ENCODE results near the gene ANKIB1. TPM values are rescaled to one million over a fixed set of nuclear protein-coding genes. Genes with fewer than 3 reads are reported as not detected.

ANKIB1 gene
- total and polyA plus RNA-seq, 2 donors (not counting 1 experiment from before 2014, with no cell fraction given), result 16.5 to 76.7 TPM

- no peaks in the 10 kb centered on the region for H4K20me1 ChIP-seq (ENCODE audit: control insufficient read depth, insufficient read depth, low read length, poor library complexity, severe bottlenecking)
- H3K79me2 ChIP-seq (ENCODE audit: control insufficient read depth, insufficient read depth, low read length), result no peaks in the 10 kb centered on the region
- H3K27me3 ChIP-seq (replicated peaks in 1 of 4; ENCODE audit: control extremely low read depth in 1 of 4, control insufficient read depth in 3 of 4, insufficient read depth in 4 of 4, low read length in 3 of 4), result no peaks in the 10 kb centered on the region
- no peak overlapping the region for H3K9ac ChIP-seq (ENCODE audit: low read length)
- DNase-seq (no peak), ATAC-seq (ENCODE audit: low read depth) (no peak)
- Mint-ChIP-seq H3K4me1 (no peaks in the 10 kb centered on the region), H3K9me3 (ENCODE audit: insufficient read depth) (no peaks in the 10 kb centered on the region), H3K27ac (no peak overlapping the region), H3K27me3 (no peaks in the 10 kb centered on the region), H3K4me3 (no peak overlapping the region)
- peaks cover 0 to 6% (median 3%) of the 10 kb centered on the region in 3 donors for H3K9me3 ChIP-seq (ENCODE audit: control extremely low read depth in 1 of 3, control insufficient read depth in 2 of 3, insufficient read depth in 1 of 3, low read length in 2 of 3)
- no peak overlapping the region for H2AFZ ChIP-seq (ENCODE audit: insufficient read depth, low read depth, low read length, poor library complexity, severe bottlenecking)
- 100% methylated on average over 1 of the region's 4 CpGs for WGBS (ENCODE audit: insufficient coverage)
- TF ChIP-seq CTCF (IDR thresholded peaks at IDR 0.05) (no peak), EZH2 (IDR thresholded peaks at IDR 0.05; ENCODE audit: borderline replicate concordance, insufficient read depth, low read depth, low read length, poor library complexity, severe bottlenecking) (no peak)
- ChIA-PET POLR2A (no interaction called here), CTCF (no interaction called here)
- H3K4me2 ChIP-seq (replicated peaks; ENCODE audit: low read depth, low read length, poor library complexity, severe bottlenecking), result no peak overlapping the region
- H3K36me3 ChIP-seq (replicated peaks in 1 of 2; ENCODE audit: control extremely low read depth in 1 of 2, control insufficient read depth in 1 of 2, extremely low read depth in 1 of 2, insufficient read depth in 2 of 2, low read length in 1 of 2), result no peaks in the 10 kb centered on the region
- H3K27ac ChIP-seq (ENCODE audit: low read length in 2 of 2), result no peak overlapping the region
- H3K4me3 ChIP-seq (ENCODE audit: control extremely low read depth in 1 of 5, extremely low read depth in 1 of 5, insufficient read depth in 1 of 5, low read depth in 2 of 5, low read length in 4 of 5), result no peak overlapping the region
- intact Hi-C loops (cut with micrococcal nuclease), result no loop called here
- H3K4me1 ChIP-seq (ENCODE audit: control insufficient read depth in 2 of 2, insufficient read depth in 2 of 2, low read length in 2 of 2), result no peaks in the 10 kb centered on the region
These were observed 85.2 kb downstream of the ANKIB1 start for GRCh38 chr7:92330835-92331438.

GRCh38 chr7:92331508-92331907 is 85.7 kb downstream of the ANKIB1 start:
- H3K27me3 Mint-ChIP-seq, result no peaks in the 10 kb centered on the region
- Histone ChIP-seq H3K9ac (ENCODE audit: low read length) (no peak overlapping the region), H3K4me3 (ENCODE audit: control extremely low read depth in 1 of 5, extremely low read depth in 1 of 5, insufficient read depth in 1 of 5, low read depth in 2 of 5, low read length in 4 of 5) (no peak overlapping the region), H4K20me1 (ENCODE audit: control insufficient read depth, insufficient read depth, low read length, poor library complexity, severe bottlenecking) (no peaks in the 10 kb centered on the region), H3K36me3 (replicated peaks in 1 of 2; ENCODE audit: control extremely low read depth in 1 of 2, control insufficient read depth in 1 of 2, extremely low read depth in 1 of 2, insufficient read depth in 2 of 2, low read length in 1 of 2) (no peaks in the 10 kb centered on the region), H3K9me3 (ENCODE audit: control extremely low read depth in 1 of 3, control insufficient read depth in 2 of 3, insufficient read depth in 1 of 3, low read length in 2 of 3) (peaks cover 0 to 6% (median 3%) of the 10 kb centered on the region in 3 donors), H2AFZ (ENCODE audit: insufficient read depth, low read depth, low read length, poor library complexity, severe bottlenecking) (no peak overlapping the region), H3K4me1 (ENCODE audit: control insufficient read depth in 2 of 2, insufficient read depth in 2 of 2, low read length in 2 of 2) (no peaks in the 10 kb centered on the region), H3K79me2 (ENCODE audit: control insufficient read depth, insufficient read depth, low read length) (no peaks in the 10 kb centered on the region), H3K27ac (ENCODE audit: low read length in 2 of 2) (no peak overlapping the region), H3K4me2 (replicated peaks; ENCODE audit: low read depth, low read length, poor library complexity, severe bottlenecking) (no peak overlapping the region), H3K27me3 (replicated peaks in 1 of 4; ENCODE audit: control extremely low read depth in 1 of 4, control insufficient read depth in 3 of 4, insufficient read depth in 4 of 4, low read length in 3 of 4) (no peaks in the 10 kb centered on the region)
- POLR2A ChIA-PET, result no interaction called here
- H3K27ac Mint-ChIP-seq, result no peak overlapping the region
- H3K9me3 Mint-ChIP-seq (ENCODE audit: insufficient read depth), result no peaks in the 10 kb centered on the region
- CTCF ChIA-PET, result no interaction called here
- WGBS (ENCODE audit: insufficient coverage), result 93% methylated on average over 3 of the region's 4 CpGs
- no peak for ATAC-seq (ENCODE audit: low read depth)
- intact Hi-C loops (cut with micrococcal nuclease), result no loop called here
- H3K4me1 Mint-ChIP-seq, result no peaks in the 10 kb centered on the region
- DNase-seq, result no peak
- TF ChIP-seq CTCF (IDR thresholded peaks at IDR 0.05), result no peak
- TF ChIP-seq EZH2 (IDR thresholded peaks at IDR 0.05; ENCODE audit: borderline replicate concordance, insufficient read depth, low read depth, low read length, poor library complexity, severe bottlenecking), result no peak
- no peak overlapping the region for H3K4me3 Mint-ChIP-seq
